ENCODE data around the gene DDX46.
A peak's percentile ranks its signal among the peaks of the same experiment; 100 is the strongest.

DDX46 gene

GRCh38 chr5:134735243-134735642, 23.3 kb upstream of the DDX46 start:
- TF ChIP-seq, protein P1, sequence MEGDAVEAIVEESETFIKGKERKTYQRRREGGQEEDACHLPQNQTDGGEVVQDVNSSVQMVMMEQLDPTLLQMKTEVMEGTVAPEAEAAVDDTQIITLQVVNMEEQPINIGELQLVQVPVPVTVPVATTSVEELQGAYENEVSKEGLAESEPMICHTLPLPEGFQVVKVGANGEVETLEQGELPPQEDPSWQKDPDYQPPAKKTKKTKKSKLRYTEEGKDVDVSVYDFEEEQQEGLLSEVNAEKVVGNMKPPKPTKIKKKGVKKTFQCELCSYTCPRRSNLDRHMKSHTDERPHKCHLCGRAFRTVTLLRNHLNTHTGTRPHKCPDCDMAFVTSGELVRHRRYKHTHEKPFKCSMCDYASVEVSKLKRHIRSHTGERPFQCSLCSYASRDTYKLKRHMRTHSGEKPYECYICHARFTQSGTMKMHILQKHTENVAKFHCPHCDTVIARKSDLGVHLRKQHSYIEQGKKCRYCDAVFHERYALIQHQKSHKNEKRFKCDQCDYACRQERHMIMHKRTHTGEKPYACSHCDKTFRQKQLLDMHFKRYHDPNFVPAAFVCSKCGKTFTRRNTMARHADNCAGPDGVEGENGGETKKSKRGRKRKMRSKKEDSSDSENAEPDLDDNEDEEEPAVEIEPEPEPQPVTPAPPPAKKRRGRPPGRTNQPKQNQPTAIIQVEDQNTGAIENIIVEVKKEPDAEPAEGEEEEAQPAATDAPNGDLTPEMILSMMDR (IDR thresholded peaks at IDR 0.05; ENCODE audit: low read depth, low read length, missing control alignments), result no peak
- no peak overlapping the region for H3K4me3 ChIP-seq (ENCODE audit: low read depth, low read length)
- no peak for DNase-seq (ENCODE audit: low read depth)
- in situ Hi-C loops (cut with HindIII; ENCODE audit: low sequenced_read_pairs), result no loop called here

DNA sequence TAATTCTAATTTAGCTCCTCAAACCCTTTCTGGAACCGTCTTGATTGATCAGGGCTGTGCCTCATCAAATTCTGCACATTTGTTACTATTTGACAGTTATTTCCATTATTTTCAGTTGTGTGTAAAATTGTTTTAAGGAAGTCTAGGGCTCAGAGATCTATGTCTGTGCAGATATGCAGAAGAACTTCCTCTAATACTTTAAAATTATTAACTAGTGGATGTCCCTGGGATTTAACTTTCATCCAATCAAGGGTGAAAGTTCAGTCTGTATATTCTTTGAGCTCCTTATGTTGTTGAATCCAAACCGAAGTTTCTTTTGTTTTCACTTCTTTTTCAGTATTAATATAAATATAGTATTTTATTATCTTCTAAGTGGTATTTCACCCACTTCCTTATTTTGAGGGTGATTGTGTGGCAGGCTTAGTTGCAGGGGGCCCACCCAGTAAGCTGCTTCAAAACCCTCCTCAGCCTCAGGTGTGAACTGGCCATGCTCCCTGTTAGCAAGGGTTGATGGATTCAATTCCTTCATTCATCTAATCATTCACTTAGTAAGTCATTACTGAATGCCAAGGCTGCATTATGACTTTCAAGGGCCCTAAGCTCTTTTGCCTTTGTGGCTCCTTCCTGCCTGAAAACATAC, 22.3 kb upstream of the DDX46 start:
- TF ChIP-seq, protein P1 (IDR thresholded peaks at IDR 0.05; ENCODE audit: low read depth, low read length, missing control alignments), result no peak
- in situ Hi-C loops (cut with HindIII; ENCODE audit: low sequenced_read_pairs), result no loop called here
- H3K4me3 ChIP-seq (ENCODE audit: low read depth, low read length), result no peak overlapping the region
- DNase-seq (ENCODE audit: low read depth), result no peak

DNA sequence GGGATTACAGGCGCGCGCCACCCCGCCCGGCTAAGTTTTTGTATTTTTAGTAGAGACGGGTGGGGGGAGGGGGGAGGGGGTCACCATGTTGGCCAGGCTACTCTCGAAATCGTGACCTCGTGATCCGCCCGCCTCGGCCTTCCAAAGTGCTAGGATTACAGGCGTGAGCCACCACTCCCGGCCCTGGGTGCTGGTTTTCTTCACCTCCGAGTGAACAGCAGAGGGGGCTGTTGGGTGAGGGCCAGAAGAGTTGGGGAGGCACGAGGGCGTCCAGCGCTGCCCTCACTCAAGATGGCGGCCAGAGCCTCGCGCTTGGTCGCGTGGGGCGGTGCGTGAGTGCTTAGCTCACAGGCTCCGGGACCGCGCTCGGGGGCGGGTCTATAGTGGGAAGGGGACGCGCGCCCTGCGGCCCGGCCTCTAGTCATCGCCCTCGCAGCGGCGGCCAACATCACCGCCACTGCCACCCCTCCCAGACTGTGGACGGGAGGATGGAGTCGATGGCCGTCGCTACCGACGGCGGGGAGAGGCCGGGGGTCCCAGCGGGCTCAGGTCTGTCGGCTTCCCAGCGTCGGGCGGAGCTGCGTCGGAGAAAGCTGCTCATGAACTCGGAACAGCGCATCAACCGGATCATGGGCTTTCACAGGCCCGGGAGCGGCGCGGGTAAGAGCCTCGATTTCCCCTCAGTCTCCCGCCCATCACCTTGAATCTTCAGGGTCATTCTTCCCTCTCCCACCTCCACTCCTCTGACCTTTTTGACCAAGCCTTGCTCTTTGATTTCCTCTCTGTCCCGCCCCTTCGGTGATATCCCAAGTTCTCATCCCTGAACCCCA, 20.2 kb upstream of the DDX46 start, which contains the start of gene CAMLG:
TSS of gene CAMLG (plus strand) at position 416 of the 830 bp plus-strand sequence. CDS start at position 489, 73 bp downstream.
- TF ChIP-seq, protein P1 (IDR thresholded peaks at IDR 0.05; ENCODE audit: low read depth, low read length, missing control alignments), result peak; percentile 54
- DNase-seq (ENCODE audit: low read depth), result peak; percentile 95
- in situ Hi-C loops (cut with HindIII; ENCODE audit: low sequenced_read_pairs), result no loop called here
- peak within 1 kb of the TSS; percentile 77 for H3K4me3 ChIP-seq (ENCODE audit: low read depth, low read length)

GRCh38 chr5:134738963-134739661, 19.5 kb upstream of the DDX46 start:
- TF ChIP-seq, protein P1 (IDR thresholded peaks at IDR 0.05; ENCODE audit: low read depth, low read length, missing control alignments), result peak; percentile 22
- DNase-seq (ENCODE audit: low read depth), result peak; percentile 12
- peak overlapping the region; percentile 77 for H3K4me3 ChIP-seq (ENCODE audit: low read depth, low read length)
- in situ Hi-C loops (cut with HindIII; ENCODE audit: low sequenced_read_pairs), result no loop called here

DNA sequence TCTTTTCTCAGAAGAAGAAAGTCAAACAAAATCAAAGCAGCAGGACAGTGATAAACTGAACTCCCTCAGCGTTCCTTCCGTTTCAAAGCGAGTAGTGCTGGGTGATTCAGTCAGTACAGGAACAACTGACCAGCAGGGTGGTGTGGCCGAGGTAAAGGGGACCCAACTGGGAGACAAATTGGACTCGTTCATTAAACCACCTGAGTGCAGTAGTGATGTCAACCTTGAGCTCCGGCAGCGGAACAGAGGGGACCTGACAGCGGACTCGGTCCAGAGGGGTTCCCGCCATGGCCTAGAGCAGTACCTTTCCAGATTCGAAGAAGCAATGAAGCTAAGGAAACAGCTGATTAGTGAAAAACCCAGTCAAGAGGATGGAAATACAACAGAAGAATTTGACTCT, 17.5 kb upstream of the DDX46 start:
- in situ Hi-C loops (cut with HindIII; ENCODE audit: low sequenced_read_pairs), result no loop called here
- DNase-seq (ENCODE audit: low read depth), result no peak

GRCh38 chr5:134742134-134742533, 16.4 kb upstream of the DDX46 start:
- H3K4me3 ChIP-seq (ENCODE audit: low read depth, low read length), result no peak overlapping the region
- in situ Hi-C loops (cut with HindIII; ENCODE audit: low sequenced_read_pairs), result no loop called here

More for the DNA sequence above, 17.5 kb upstream of the DDX46 start:
- TF ChIP-seq, protein P1 (IDR thresholded peaks at IDR 0.05; ENCODE audit: low read depth, low read length, missing control alignments), result no peak
- no peak overlapping the region for H3K4me3 ChIP-seq (ENCODE audit: low read depth, low read length)

More at GRCh38 chr5:134742134-134742533, 16.4 kb upstream of the DDX46 start:
- TF ChIP-seq, protein P1 (IDR thresholded peaks at IDR 0.05; ENCODE audit: low read depth, low read length, missing control alignments), result no peak
- no peak for DNase-seq (ENCODE audit: low read depth)
